NCI-H2196 treated with DMSO at 0.1 percent for 48 hours (cell line): ENCODE results near the gene PPM1F.

Experiments
- DNase-seq: peaks from one replicate; lab custom pipeline; 2025; ENCODE audit not compliant: unreplicated experiment; lab: John Stamatoyannopoulos, UW

The PPM1F gene, protein sequence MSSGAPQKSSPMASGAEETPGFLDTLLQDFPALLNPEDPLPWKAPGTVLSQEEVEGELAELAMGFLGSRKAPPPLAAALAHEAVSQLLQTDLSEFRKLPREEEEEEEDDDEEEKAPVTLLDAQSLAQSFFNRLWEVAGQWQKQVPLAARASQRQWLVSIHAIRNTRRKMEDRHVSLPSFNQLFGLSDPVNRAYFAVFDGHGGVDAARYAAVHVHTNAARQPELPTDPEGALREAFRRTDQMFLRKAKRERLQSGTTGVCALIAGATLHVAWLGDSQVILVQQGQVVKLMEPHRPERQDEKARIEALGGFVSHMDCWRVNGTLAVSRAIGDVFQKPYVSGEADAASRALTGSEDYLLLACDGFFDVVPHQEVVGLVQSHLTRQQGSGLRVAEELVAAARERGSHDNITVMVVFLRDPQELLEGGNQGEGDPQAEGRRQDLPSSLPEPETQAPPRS

DNA sequence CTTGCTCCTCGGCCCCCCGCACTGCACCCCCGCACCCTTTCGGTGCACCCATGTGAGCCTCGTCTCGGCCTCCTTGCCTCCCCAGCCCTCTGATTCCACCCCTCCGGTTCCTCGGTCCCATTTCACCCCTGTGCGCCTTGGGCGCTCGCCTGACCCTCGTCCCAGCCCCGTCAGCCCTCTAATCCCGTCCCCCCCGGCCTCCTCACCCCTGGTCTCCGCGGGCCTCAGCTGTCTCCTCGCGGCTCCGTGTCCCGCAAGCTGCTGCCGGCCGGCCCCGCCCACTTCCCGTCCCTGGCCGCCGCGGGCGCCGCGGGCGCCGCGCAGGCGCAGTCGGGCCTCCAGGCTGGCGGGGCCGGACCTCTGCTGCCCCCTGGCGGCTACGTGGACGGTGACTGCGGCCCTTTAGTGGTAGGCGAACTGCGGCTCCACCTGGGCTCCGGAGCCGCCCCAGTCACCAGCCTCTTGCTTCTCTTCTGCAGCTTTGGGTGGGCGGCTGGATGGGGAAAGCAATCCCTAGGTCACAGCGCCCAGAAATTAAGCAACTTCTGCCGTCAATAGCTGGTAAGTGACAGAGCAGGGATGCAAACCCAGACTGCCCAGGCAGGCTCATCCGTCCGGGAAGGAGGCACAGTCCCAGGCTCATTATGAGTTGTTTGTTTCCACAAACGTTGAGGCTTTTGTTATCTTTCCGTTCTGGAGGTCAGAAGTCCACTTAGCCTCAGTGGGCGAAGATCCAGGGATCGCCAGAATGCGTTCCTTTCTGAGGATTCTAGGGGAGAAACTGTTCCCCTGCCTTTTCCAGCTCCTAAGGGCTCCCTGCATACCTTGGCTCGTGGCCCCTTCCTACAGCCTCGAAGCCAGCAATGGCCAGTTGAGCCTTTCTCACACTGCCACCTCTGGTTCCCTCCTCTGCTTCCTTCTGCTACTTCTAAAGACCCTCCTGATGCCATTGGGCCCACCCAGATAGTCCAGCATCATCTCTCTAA is at the start of gene PPM1F:
Gene PPM1F (minus strand): TSS at position 263 of the 986 bp plus-strand sequence. CDS start 6,800 bp downstream, outside the sequence.
- peak; percentile 40 for DNase-seq

DNA sequence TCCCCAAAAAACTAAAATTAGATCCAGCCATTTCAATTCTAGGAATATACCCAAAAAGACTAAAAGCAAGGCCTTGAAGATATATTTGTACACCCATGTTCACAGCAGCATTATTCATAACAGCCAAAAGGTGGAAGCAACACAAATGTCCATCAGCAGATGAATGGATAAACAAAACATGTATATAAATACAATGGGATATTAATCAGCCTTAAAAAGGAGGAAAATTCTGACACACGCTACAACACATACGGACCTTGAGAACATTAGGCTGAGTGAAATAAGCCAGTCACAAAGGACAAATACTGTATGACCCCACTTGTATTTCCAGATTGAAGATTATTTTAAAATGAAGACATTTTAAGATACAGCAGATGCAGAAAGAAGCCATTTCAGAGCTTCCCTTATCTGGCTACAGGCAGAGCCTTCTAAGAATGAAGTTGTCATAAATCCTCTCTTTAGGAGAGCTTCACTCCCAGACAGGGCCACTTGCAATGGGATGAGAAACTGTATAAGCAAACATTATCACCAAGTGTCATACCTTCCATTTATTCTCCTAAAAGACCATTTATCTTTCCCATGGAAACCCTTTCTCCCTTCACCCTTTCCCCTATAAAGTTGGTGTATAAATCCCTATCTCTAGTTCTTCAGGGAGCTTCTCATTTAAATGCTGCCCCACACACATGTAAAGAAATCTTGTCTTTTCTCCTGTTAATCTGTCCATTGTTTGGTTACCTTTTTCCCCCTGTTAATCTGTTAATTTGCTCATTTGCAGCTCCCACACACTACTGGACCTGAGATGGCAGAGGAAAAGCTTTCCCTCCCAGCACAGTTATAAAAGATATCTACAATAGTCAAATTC is 49.2 kb upstream of the PPM1F start:
- DNase-seq: no peak

DNA sequence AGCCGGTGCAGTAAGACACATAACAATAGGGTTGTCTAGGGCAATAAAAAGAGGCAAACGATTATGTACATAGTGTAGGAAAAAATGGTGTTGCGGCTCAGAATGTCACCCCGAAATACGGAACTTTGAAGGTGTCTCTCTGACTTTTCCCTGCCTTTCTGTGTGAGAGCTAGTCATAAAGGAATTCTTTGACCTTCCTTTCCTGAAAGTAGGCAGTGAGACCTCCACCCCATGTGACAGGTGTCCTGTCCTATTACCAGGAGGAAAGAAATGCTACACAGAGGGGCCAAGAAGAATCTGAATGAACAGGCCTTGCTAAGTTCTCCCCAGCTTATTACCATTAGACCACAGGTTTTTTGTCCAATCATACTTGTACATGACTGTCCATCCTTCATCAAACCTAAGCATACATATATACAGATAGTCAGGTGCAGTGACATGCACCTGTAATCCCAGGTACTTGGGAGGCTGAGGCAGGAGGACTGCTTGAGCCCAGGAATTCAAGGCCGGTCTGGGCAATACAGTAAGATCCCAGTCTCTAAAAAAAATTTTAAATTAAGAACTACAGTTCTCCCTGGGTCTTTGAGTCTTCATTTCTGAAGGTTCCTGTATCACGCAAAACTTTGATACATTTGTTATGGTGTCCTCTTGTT is 46.1 kb upstream of the PPM1F start:
- DNase-seq: no peak

DNA sequence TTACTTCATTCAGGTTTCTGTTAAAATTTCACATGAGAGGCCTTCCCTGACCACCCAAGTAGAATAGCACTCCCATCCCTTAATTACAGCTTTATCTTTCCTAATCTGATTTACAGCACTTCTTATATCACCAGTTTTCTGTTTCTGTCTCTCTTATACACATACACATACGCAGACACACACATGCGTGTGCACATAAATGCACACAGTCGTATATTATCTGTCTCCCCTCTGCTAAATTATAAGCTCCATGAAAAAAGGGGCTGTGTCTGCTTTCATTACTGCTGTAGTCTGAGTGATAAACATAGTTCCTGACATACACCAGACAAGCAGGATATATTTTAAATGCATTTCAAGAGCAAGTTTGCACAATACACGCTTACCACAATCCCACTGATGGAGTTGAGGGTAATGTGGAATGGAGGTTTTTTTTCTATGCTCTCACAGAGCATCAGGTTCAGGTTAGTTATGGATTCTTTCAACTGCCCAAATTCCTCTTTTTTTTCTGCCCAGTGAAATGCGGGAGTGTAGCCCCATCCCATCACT is 43.6 kb upstream of the PPM1F start:
- no peak for DNase-seq

DNA sequence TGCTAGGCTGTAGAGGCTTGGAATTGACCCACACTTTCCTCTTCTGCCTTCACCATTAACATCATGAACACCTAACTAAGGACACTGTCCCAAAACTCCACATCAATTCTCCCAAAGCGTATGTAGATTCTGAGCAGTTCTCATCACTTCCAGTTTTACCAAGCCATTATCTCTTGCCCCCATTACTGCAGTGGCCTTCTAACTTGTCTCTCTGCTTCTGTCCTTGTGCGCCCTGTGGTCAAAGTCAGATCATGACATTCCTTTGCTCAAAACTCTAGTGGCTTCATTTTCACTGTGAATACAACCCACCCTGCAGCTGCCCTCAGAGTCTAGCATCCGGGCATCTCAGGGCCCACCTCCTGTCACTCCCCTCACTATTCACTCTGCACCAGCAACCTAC is 43.0 kb upstream of the PPM1F start:
- DNase-seq: no peak

DNA sequence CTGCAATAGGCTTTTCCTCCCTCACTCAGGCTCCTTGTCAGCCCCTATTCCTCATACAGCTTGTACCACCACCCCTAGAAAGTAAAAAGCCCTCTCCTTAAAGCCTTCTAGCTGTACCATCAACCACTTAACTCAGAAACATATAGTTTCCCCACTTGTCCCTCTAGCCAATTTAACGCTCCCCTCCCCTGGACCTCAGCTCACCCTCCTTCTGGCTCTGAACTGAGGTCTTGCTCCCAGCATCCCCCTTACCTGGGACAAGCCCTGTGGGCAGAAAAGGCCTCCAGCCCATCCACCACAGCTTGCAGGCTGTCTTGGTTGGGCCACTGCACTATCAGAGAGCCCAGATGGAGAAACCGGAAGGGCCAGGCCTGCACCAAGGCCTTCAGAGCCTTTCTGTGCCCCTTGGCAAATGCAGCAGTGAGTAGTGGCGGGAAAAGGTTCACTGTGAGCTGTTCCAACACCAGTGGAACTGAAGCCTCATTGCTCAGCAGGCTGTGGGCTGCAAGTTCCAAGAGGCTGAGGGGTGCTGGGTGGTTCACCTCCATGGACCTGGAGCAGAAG is 42.3 kb upstream of the PPM1F start:
- no peak for DNase-seq

DNA sequence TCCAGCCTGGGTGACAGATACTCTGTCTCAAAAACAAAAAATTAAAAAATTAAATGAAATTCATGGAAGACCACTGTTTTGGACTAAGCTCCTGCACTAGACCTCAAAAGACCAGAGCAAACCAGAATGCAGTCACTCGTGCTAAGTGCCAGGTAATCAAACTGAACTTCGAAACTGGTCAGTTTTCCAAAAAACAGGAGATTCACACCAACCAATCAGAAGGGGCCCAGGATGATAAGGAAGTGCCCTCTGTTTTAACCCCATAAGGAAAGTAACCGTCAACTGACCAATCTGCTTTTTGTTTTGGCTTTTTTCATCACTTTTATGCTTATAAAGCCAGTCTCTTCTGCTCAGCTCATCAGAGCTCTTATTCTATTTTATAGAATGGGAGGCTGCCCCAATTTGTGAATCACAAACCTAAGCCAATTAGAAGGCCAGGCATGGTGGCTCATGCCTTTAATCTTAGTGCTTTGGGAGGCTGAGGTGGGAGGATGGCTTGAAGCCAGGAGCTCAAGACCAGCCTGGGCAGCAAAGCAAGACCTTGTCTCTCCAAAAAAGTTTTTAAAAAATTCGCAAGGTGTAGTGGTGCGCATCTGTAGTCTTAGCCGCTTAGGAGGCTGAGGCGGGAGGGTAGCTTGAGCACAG is 40.1 kb upstream of the PPM1F start:
- DNase-seq: no peak

DNA sequence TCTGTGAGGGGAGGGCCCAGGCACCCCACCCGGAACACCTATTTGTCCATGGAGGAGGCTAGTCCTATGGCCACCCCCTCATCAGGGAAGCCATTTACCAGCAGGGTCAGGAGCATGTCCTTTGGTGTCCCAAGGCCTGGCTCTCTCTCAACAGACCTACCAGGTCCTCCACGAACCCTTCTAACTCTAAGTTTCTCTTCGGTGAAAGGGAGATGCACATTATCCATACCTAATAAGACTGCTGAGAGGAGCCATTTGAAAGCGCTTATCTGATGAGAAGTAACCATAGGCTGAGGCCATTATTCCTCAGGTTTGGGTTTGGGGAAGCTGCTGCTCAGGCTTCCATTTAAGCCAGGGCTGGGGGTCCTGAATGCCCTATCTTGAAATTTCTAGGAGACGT is 39.1 kb upstream of the PPM1F start:
- DNase-seq: no peak

DNA sequence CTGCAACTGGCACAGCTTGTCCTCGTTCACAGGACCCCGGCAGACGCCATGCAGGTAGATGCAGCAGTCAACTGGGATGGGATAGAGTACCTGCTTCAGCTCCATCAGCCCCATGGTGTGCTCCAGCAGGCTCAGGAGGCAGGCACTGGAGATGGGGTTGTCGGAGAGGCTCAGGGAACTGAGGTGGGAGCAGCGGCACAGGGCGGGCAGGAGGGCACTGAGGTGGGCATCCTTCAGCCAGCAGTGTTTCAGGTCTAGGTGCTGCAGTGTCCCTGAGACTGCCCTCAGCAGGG is 38.6 kb upstream of the PPM1F start:
- no peak for DNase-seq

DNA sequence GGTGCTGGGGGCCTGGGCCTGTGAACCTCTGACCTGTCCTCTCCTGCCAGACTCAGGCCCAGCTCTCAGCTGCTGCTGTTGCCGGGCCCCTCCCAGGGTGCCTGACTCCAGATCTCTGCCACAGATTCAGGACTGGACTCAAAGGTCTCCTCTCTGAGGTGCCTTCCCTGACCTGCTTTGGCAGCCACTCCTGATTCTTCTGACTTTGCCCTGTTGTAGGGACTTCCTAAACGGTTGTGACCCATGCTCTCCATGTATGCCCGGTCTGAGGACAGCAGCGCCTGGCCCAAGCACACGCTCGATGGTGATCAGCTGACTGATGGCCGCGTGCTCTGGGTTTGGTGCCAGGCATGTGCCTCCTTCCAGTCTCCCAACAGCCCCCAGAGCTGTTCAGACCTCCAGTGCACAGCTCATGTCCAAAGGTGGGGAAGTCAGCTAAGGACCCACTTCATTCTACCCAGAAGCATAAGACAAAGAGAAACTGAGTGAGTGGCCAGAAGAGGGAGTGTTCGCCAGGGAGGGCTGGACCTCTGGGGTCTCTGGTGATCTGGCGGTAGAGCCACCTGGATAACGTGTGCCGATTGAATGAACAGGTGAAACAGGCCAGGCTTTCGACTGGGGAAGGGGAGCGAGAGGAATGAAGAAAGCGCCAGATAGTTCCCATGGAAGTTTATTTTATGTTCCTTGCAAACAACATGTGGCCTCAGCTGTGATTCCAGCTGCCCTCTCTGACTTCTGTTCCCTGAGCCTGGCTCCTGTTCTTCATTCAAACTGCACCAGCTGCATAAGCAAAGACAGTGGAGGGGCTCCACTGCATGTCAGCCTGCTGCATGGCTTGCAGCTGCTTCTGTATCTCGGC is 38.0 kb upstream of the PPM1F start:
- no peak for DNase-seq

DNA sequence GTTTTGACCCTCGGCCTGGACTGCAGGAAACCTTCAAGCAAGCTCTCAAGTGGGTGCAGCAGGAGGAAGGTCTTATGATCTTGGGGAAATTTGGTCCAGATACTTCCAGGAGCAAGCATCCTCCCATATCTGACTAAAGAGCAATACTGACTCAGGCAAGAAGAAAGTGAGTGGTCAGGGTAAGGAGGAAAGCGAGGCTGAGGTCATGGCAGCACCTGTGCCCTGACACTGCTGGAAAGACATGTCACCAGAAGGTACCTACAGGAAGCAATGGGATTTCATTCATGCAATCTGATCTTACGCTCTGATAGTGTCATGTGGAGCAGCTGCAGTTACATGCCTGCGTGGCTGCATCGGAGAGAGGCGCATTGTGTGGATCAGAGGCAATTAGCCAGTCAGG is 36.4 kb upstream of the PPM1F start:
- no peak for DNase-seq

DNA sequence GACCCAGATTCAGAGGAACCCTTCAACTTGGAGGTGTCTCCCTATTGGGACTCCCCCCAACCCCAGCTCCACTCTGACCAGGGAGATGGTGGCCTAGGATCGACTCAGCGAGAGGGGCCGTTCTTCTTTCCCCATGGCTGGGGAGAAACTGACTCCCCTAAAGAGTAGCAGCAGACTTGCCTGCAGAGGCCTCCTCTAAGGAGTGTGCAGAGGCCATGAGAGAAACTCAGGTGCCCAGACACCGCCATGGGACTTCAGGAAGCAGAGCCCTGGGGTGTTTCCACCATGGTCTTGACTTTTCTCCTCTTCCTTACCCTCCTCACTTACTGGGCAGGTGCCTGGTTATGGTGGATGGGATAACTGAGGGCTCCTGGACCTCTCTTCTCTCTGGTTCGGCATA is 32.6 kb upstream of the PPM1F start:
- DNase-seq: no peak

DNA sequence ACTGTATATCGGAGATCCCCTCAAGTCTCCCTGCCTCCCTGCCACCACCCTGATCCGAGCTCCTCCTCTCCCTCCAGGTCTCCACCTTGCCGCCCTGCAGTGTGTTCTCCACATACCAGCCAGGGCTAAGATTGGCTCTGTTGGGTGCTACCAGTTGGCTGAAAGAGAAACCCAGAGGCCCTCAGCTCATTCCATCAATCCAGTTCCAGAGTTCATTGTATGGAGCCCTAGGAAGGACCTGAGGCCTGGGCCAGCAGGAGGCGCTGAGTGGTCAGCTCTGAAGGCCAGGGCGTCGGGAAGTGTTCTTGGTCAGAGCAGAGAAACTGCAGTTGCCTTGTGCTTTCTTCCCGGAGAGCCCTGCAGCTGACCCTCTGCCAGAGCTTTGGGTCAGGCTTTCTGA is 32.1 kb upstream of the PPM1F start:
- no peak for DNase-seq

DNA sequence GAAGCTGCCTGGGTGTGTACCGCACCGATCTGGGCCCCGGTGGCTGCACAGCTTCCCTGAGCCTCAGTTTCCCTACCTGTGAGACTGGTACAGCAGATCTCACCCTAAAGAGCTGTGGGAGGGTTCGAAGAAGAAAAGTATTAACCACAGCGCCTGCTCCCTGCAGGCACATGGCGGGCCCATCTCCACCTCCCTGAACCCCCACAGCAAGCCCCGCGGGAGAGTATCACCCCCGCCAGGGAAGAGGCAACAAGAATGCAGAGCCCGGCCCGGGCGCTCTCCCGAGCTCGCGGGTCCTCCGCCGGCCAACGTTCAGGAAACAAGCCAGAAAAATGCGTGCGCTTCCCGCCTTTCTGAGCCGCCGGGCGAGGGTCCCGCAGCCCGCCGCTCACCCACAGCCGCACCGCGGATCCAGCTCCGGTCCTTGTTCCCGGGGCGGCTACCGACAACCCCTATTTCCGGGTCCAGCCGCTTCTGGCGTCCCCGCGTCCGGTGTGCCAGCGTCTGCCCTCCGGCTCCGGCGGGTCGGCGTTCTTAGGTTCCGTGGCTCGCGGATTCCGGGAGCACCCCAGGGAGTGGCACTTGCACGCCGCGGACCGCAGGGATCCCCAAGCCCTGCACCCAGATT is 29.8 kb upstream of the PPM1F start, which contains the start of gene TOP3B:
Gene TOP3B (minus strand): TSS at position 450 of the 628 bp plus-strand sequence. CDS start 7,078 bp downstream, outside the sequence.
- DNase-seq: peak; percentile 35

DNA sequence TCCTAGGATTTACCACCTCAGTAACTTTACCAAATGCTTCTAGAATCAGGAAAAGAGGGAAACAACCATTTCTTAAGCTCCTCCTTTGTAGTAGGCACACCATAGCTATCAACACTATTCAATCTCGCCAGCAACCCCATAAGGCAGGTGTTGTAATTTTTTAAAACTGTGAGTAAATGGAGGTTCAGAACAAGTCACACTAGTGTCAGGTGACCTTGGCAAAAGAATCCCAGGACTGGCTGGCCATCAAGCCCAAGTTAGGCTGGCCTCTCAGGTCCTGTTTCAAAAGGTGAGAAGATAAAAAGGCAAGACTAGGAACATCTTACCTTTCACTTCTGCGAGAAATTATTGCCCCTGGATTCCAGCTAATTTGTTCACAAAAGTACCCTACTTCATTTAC is 29.2 kb upstream of the PPM1F start:
- DNase-seq: no peak

DNA sequence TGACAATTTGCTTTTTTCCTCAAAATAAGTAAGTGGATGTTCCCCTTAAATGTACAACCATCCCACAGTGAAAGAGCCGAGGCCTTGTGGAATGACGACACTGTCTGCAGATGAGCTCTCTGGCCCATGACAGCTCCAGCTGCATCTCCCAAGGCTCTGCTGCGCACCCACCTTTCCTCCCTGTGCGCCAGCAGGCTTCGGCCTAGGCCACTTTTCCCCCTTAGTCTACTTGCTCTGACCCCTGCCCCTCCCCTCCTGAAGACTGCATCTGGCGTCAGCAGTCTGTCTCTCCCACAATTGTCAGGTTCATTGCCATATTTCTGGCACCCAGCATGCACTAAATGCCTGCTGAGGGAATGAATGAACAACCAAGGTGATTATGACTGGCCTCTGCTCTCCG is 27.9 kb upstream of the PPM1F start:
- DNase-seq: no peak

DNA sequence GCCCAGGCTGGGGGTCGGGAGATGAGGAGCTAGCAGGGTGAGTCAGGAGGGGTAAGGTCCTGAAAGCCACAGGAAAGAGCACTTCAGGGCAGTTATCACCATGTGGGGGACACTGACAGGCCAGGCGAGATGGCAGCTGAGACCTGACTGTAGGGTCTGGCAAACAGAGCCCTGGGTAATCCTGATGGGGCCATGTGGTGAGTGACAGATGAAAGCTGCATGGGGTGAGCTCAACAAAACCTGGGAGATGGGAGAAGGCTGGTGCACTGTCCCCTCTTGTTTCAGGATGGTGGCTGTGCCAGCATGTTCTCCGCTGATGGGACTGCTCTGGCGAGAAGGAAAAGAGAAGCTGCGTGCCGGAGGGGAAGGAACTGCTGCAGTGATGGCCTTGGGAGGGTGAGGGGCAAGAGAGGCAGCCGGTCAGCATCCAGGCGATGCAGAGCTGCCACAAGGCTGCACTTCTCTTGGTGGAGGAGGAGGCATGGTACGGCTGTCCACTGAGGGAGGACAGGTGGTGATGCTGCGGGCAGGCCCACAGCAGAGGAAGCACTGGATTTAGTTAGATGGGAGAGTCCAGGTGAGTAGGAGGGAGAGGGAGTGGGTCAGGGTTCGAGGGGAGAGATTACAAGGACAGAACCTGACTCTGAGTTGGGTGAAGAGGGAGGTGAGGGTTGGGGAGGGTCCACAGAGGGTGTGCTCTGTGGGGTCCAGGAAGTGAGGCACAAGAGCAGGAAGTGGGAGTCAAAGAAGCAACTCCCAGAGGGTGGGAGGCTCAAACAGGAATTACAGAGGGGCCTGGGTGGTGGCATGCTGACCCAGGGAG is 26.1 kb upstream of the PPM1F start:
- no peak for DNase-seq
